K562 (cell line): Measurements from ENCODE around the gene AMBRA1.

Experiments
- GABPA ChIP-seq: fragments of 200-800 bp; sonication (Bioruptor generic); conservative IDR thresholded peaks from 2 replicates; pipeline ENCODE4 v1.6.1; 2016; ENCODE audit warnings: low read depth, missing genetic modification characterization, missing compliant biosample characterization
- JUND ChIP-seq, 2 experiments: IDR thresholded peaks; 2 replicates in 1 of 2; 3 replicates in 1 of 2; pipeline ENCODE4 v1.6.1; 2011; ENCODE audit warnings: borderline replicate concordance in 2 of 2, low read depth in 2 of 2, low read length in 2 of 2, improper control_type of control experiment in 1 of 2, missing biosample characterization in 1 of 2, missing genetic modification characterization in 1 of 2, missing genetic modification reagents in 1 of 2
- POU5F1 ChIP-seq: fragments of 150-350 bp; IDR thresholded peaks from 2 replicates; pipeline ENCODE4 v1.6.1; 2014; ENCODE audit warnings: borderline replicate concordance, low read length, low read depth, mild to moderate bottlenecking; ENCODE audit not compliant: partially characterized antibody
- ZFX ChIP-seq: sonication (generic); formaldehyde crosslinking; IDR thresholded peaks from 2 replicates; pipeline ENCODE4 v1.8.0; 2022; ENCODE audit warnings: mild to moderate bottlenecking, missing genetic modification reagents, moderate library complexity

- no peak for TF ChIP-seq JUND (IDR thresholded peaks at IDR 0.05; ENCODE audit: borderline replicate concordance, low read depth, low read length)
- no peak for TF ChIP-seq JUND (tag; IDR thresholded peaks at IDR 0.05; ENCODE audit: borderline replicate concordance, low read depth, low read length)
- no peak for TF ChIP-seq POU5F1
- TF ChIP-seq GABPA = no peak
- no peak for TF ChIP-seq ZFX (CRISPR knock-in tag)
Observed at GRCh38 chr11:46372086-46372485, 221.7 kb downstream of the AMBRA1 start.
